ENCODE data around the gene GRID2. TPM values are rescaled to one million over a fixed set of nuclear protein-coding genes. Genes with fewer than 3 reads are reported as not detected.

GRID2 gene
- total RNA-seq, 1 donor = 0.63 TPM

- no peak for DNase-seq (ENCODE audit: low read depth)
- H3K4me3 ChIP-seq (ENCODE audit: low read depth, low read length) = no peak overlapping the region
- TF ChIP-seq CTCF (IDR thresholded peaks at IDR 0.05; ENCODE audit: insufficient read depth, low read length) = no peak
Observed at GRCh38 chr4:93168053-93168452, 864.3 kb downstream of the GRID2 start.

- no peak for DNase-seq (ENCODE audit: low read depth)
- TF ChIP-seq CTCF (IDR thresholded peaks at IDR 0.05; ENCODE audit: insufficient read depth, low read length) = no peak
- H3K4me3 ChIP-seq (ENCODE audit: low read depth, low read length) = no peak overlapping the region
Observed at GRCh38 chr4:93169966-93170365, 866.2 kb downstream of the GRID2 start.

GRCh38 chr4:93174598-93174997, 870.8 kb downstream of the GRID2 start:
- no peak for DNase-seq (ENCODE audit: low read depth)
- no peak for TF ChIP-seq CTCF (IDR thresholded peaks at IDR 0.05; ENCODE audit: insufficient read depth, low read length)
- H3K4me3 ChIP-seq (ENCODE audit: low read depth, low read length) = no peak overlapping the region

DNA sequence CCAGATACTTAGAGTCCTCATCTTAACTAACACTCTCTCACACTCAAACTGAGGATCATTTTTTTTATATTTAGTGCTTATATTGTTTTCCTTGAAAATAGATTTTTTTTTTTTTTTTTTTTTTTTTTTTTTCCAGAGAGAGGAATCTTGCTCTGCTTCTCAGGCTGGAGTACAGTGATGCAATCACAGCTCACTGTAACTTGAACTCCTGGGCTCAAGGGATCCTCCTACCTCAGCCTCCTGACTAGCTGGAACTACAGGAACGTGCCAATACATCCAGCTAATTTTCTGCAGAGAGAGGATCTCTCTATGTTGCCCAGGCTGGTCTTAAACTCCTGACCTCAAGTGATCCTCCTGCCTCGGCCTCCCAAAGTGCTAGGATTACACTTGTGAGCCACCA, 874.5 kb downstream of the GRID2 start:
- TF ChIP-seq CTCF (IDR thresholded peaks at IDR 0.05; ENCODE audit: insufficient read depth, low read length) = no peak
- no peak for DNase-seq (ENCODE audit: low read depth)

DNA sequence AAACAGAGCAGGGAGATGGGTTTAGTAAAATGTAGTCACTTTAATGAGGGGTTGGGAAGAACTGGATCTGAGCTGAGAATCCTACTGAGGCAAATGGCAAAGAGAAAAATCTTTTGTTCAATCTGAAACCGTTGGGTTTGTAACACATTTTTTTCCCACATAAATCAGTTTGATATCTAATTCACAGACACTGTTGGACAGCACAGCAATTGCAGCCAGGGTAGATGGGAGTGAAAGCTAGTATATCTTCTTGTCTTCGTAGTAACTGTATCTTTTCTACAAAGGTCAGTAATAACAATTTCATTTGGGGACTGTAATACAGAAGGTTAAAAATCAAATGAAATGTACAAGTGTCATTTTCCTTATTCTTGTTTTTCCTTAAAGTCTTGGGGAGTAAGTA, 875.3 kb downstream of the GRID2 start:
- H3K4me3 ChIP-seq (ENCODE audit: low read depth, low read length) = no peak overlapping the region
- TF ChIP-seq CTCF (IDR thresholded peaks at IDR 0.05; ENCODE audit: insufficient read depth, low read length) = no peak
- no peak for DNase-seq (ENCODE audit: low read depth)

More for the DNA sequence above, 874.5 kb downstream of the GRID2 start:
- no peak overlapping the region for H3K4me3 ChIP-seq (ENCODE audit: low read depth, low read length)

GRCh38 chr4:93182722-93183121, 879.0 kb downstream of the GRID2 start:
- TF ChIP-seq CTCF (IDR thresholded peaks at IDR 0.05; ENCODE audit: insufficient read depth, low read length) = no peak
- no peak for DNase-seq (ENCODE audit: low read depth)
- no peak overlapping the region for H3K4me3 ChIP-seq (ENCODE audit: low read depth, low read length)

- TF ChIP-seq CTCF (IDR thresholded peaks at IDR 0.05; ENCODE audit: insufficient read depth, low read length) = no peak
- peak; percentile 0 for DNase-seq (ENCODE audit: low read depth)
- no peak overlapping the region for H3K4me3 ChIP-seq (ENCODE audit: low read depth, low read length)
Observed at GRCh38 chr4:93183576-93183975, 879.8 kb downstream of the GRID2 start.

Data from fibroblast of the aortic adventitia (primary cell).